NAMALWA (cell line): Measurements from ENCODE around the gene RUSC2.

Experiments used
- DNase-seq: peaks from one replicate; pipeline ENCODE4 v3.0.0-alpha.2; 2015; ENCODE audit warnings: low spot score

RUSC2 gene, protein sequence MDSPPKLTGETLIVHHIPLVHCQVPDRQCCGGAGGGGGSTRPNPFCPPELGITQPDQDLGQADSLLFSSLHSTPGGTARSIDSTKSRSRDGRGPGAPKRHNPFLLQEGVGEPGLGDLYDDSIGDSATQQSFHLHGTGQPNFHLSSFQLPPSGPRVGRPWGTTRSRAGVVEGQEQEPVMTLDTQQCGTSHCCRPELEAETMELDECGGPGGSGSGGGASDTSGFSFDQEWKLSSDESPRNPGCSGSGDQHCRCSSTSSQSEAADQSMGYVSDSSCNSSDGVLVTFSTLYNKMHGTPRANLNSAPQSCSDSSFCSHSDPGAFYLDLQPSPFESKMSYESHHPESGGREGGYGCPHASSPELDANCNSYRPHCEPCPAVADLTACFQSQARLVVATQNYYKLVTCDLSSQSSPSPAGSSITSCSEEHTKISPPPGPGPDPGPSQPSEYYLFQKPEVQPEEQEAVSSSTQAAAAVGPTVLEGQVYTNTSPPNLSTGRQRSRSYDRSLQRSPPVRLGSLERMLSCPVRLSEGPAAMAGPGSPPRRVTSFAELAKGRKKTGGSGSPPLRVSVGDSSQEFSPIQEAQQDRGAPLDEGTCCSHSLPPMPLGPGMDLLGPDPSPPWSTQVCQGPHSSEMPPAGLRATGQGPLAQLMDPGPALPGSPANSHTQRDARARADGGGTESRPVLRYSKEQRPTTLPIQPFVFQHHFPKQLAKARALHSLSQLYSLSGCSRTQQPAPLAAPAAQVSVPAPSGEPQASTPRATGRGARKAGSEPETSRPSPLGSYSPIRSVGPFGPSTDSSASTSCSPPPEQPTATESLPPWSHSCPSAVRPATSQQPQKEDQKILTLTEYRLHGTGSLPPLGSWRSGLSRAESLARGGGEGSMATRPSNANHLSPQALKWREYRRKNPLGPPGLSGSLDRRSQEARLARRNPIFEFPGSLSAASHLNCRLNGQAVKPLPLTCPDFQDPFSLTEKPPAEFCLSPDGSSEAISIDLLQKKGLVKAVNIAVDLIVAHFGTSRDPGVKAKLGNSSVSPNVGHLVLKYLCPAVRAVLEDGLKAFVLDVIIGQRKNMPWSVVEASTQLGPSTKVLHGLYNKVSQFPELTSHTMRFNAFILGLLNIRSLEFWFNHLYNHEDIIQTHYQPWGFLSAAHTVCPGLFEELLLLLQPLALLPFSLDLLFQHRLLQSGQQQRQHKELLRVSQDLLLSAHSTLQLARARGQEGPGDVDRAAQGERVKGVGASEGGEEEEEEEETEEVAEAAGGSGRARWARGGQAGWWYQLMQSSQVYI (N-terminal part only)

DNA sequence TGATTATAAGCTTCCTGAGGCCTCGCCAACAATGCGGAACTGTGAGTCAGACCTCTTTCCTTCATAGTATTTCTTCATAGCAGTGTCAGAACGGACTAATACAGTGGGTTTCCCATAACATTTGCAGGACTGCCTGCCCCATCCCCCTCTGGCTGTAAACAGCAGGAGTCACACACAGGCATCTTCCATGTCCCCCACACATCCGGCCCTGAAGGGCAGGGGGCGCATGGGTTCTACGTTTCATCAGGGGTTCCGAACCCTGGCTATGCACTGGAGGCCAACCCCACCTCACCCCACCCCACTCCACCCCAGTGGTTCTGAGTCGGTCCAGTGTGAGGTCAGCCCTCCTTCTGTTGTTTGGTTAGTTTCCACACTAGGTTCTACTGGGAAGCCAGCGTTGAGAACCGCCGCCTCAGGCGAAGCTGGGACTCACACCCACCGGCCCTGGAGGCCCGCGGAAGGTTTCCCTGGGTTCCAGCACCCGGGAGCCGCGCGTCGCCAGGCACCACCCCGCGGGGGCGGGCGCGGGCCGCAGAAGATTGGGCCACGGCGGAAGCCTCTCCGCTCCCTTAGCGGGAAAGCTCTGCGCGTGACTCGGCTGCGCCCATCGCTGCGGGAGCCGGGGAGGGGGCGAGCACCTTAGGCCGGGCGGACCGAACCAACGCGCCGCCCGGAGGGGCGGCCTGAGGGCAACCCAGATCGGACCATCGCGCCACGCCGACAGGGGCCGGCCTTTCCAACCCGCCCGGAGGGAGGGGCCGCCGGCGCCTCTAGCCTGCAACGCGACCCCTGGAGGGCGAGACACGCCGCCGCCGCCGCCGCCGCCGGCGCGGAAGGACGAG, at the start of gene RUSC2:
Gene RUSC2, plus strand, starts transcription at position 799 of the 842 bp plus-strand sequence. CDS start 56,411 bp downstream, outside the sequence.
- no peak for DNase-seq

GRCh38 chr9:35446012-35446411, 43.9 kb upstream of the RUSC2 start:
- DNase-seq, result no peak

DNA sequence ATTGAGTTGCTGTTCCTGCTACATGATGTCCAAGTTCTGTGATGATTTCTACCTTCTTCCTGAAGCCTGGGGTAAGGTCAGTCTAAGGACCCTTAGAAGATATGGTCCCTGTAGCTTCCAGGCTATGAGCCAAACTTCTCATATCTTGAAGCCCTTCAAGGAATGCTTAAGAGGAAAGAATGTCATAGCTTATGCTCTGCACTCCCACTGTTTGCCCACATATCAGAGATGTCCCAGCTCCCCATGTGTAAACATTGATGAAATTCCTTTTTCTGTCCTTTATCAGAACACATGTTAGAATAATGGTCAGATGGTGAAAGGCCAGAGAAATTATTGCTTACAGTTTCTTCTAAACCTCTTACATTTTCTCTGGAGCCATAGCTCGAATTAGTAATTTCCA, 41.4 kb upstream of the RUSC2 start:
- DNase-seq, result no peak

GRCh38 chr9:35452481-35452880, 37.4 kb upstream of the RUSC2 start:
- DNase-seq, result peak; percentile 4

GRCh38 chr9:35453786-35454185, 36.1 kb upstream of the RUSC2 start:
- no peak for DNase-seq

- no peak for DNase-seq
These were observed 25.5 kb upstream of the RUSC2 start for GRCh38 chr9:35464141-35465025.

GRCh38 chr9:35470340-35470739, 19.6 kb upstream of the RUSC2 start:
- no peak for DNase-seq

- DNase-seq, result no peak
These were observed 19.0 kb upstream of the RUSC2 start for GRCh38 chr9:35470894-35471293.

GRCh38 chr9:35476596-35476995, 13.3 kb upstream of the RUSC2 start:
- no peak for DNase-seq

- DNase-seq, result peak; percentile 74
These were observed 12.6 kb upstream of the RUSC2 start for GRCh38 chr9:35477211-35477855.

DNA sequence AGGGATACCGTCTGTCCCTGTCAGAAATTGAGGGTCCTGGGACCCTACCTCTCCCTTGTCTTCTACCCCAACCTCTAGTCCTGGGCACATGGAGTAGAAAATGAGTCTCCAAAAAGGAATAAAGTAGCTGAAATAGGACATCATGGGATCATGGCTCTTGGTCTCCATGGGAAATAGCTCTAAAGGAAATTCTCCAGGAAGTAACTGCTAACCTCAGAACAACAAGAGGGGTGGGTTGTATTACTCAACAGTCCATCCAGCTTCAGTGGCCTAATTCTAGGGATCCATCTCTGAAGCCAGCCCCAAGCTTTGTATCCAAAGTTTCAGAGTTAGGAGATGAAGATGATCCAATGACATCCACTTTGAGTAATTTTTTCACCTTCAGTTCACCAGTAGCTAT, 11.0 kb upstream of the RUSC2 start:
- no peak for DNase-seq

DNA sequence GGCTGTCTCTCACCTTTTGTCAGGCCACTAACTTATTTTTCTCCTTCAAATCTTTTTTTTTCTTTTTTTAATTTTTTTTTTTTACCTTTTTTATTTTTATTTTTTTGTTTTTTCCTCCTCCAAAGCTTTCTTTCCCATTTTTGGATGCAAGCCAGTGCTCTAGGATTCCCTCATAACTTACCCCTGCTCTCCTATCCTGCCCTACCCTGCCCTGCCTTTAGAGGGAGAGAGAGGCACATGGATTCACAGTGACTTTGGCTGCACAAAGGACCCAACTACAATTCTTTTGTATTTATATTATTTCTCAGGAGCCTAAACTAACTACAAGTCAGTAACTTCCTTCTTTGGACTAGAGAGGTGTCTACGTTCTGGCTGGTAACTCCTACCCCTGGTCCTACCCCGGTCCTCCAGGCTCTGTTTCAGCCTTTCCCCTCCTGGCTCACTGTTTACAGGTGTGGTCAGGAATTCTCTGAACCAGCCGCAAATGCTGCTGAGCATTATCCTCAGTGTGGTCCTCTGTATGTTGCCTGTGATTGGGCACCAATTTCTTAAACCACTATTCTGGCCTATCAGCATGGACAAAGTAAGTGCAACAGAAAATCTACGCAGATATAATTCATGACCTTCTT, 8.4 kb upstream of the RUSC2 start:
- DNase-seq, result peak; percentile 50

- DNase-seq, result no peak
These were observed 7.8 kb upstream of the RUSC2 start for GRCh38 chr9:35482071-35482470.

DNA sequence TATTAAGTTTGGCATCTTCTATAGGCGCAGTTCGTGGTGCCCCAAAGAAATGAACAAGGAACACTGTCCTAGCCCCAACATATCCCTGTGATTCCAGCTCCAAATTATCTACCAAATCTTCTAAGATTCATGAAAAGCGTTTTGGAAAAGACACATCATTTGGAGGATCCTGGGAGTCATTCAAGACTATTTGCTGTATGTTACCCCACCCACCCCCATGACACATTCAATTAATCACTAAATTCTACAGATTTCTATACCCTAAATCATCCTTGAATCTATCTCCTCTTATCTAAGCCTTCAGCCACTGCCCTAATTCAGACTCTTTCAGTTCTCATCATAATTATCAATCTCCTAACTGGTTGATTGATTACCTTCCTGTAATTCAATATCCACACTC, 5.5 kb upstream of the RUSC2 start:
- no peak for DNase-seq

DNA sequence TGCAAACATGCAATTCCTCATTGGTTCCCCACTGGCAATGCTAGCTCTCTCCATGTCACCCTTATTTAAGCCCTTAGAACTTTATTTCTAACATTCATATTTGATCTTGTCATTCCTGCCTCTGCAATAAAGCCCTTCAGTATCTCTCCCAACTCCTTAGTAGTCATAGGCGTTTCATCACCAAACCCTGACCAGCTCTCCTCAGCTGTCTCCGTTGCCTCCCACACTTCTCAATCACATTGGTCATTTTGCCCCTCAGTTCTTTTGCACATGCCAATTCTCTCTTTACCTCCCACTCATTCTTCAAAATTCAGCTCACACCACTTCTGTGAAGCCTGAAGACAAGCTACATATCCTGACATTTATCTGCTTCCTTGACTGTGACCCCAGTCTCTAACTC, 2.8 kb upstream of the RUSC2 start:
- no peak for DNase-seq

- no peak for DNase-seq
These were observed 1.9 kb upstream of the RUSC2 start for GRCh38 chr9:35488021-35488420.

DNA sequence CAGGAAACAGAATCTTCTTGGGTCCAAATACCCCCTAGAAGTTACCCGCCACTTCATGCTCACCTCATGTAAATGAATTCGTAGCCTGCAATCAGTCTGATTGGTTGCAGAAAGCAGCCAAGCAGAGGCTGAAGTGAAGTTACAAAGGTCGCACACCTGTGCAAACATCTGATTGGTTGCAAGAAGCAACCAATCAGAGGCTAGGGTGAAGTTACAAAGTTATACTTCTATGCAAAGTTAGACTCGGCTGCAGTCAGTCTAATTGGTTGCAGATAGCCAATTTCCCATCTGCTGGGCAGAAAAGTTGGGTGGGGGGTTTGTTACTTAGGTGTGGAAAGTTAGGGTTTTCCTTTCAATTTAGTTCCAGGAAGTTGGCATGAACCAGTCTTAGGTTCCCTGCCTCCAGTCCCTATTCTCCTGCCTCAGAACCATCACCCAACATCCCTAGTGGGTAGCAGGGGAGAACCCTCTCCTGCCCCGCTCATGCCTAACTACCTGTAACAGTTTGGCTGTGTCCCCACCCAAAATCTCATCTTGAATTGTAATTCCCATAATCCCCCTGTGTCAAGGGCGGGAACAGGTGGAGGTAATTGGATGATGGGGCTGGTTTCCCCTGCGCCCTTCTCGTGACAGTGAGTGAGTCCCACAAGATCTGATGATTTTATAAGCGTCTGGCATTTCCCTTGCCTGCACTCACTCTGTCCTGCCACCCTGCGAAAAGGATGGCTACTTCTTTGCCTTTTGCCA, 1.2 kb upstream of the RUSC2 start:
- DNase-seq, result no peak

- no peak for DNase-seq
These were observed 421 bp downstream of the RUSC2 start for GRCh38 chr9:35490155-35490909.
